C4-2B (cell line): ENCODE results near the gene PIM3.

Source experiments
- ZFX ChIP-seq: fragments of 450-650 bp; IDR thresholded peaks from 2 replicates; pipeline ENCODE4 v1.6.1; 2017
- TF ChIP-seq, protein P1 (sequence below): fragments of 450-650 bp; conservative IDR thresholded peaks from 2 replicates; pipeline ENCODE4 v1.5.1; 2017; ENCODE audit warnings: mild to moderate bottlenecking

GRCh38 chr22:49943771-49944398, 16.7 kb upstream of the PIM3 start:
- TF ChIP-seq, protein P1, sequence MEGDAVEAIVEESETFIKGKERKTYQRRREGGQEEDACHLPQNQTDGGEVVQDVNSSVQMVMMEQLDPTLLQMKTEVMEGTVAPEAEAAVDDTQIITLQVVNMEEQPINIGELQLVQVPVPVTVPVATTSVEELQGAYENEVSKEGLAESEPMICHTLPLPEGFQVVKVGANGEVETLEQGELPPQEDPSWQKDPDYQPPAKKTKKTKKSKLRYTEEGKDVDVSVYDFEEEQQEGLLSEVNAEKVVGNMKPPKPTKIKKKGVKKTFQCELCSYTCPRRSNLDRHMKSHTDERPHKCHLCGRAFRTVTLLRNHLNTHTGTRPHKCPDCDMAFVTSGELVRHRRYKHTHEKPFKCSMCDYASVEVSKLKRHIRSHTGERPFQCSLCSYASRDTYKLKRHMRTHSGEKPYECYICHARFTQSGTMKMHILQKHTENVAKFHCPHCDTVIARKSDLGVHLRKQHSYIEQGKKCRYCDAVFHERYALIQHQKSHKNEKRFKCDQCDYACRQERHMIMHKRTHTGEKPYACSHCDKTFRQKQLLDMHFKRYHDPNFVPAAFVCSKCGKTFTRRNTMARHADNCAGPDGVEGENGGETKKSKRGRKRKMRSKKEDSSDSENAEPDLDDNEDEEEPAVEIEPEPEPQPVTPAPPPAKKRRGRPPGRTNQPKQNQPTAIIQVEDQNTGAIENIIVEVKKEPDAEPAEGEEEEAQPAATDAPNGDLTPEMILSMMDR, result no peak
- TF ChIP-seq ZFX, result no peak
